Motor neuron (in vitro differentiated cells): ENCODE measurements around the gene NEK8. TPM values are rescaled to one million over a fixed set of nuclear protein-coding genes. Genes with fewer than 3 reads are reported as not detected.
"Not testable (repeated sequence)": the region's sequence is repeated elsewhere in the genome, so short reads cannot be mapped to it uniquely, and the experiment has no call there.

Experiments
- ATAC-seq, 8 experiments: fragments of 200-7000 bp; cut with Tn5 transposase; replicated peaks in 6 of 8; 2 replicates each; pipeline ENCODE4 v1.8.0; 2021; ENCODE audit warnings: mild to moderate bottlenecking in 8 of 8, moderate library complexity in 8 of 8
- H3K27ac ChIP-seq, 2 donors: fragments of 250-450 bp; sonication (Bioruptor Pico); 2 replicates each; pipeline ENCODE4 v1.9.0; 2021; ENCODE audit warnings: antibody characterized with exemption in 2 of 2, mild to moderate bottlenecking in 2 of 2, moderate library complexity in 1 of 2
- H3K4me1 ChIP-seq, 2 donors: fragments of 250-450 bp; sonication (Bioruptor Pico); replicated peaks in 1 of 2; 2 replicates each; pipeline ENCODE4 v1.6.1; 2021; ENCODE audit warnings: antibody characterized with exemption in 2 of 2, mild to moderate bottlenecking in 2 of 2, moderate library complexity in 1 of 2
- H3K4me3 ChIP-seq, 5 donors: fragments of 250-450 bp; sonication (Bioruptor Pico); 2 replicates each; pipeline ENCODE4 v1.9.0; 2021; ENCODE audit warnings: antibody characterized with exemption in 5 of 5, mild to moderate bottlenecking in 5 of 5, moderate library complexity in 4 of 5
- WGBS, 10 experiments: fragments of 450-650 bp; shearing (Covaris generic); methylation state at CpG; one replicate each; pipeline ENCODE4 v1.0.0; 2022; 5-methylcytosine and 5-hydroxymethylcytosine counted together
- in situ Hi-C, 9 experiments: fragments of 400-800 bp; cut with MboI; loops; one replicate each; pipeline ENCODE4 v1.15.0; 2021; ENCODE audit warnings: low sequenced_read_pairs in 9 of 9, low pct_unique_long_range_greater_than_20kb in 2 of 9; ENCODE audit not compliant: unreplicated experiment in 9 of 9
- total RNA-seq, 8 experiments: library from RNA; unstranded; fragments of 300-600 nt; gene quantifications; 2 replicates each; pipeline versions ENCODE4 v1.2.3 to v1.2.4, GENCODE V29; 2022

NEK8 gene
- total RNA-seq, 8 experiments from 2014 or later = 1.6 to 9.2 (median 3.2) TPM

DNA sequence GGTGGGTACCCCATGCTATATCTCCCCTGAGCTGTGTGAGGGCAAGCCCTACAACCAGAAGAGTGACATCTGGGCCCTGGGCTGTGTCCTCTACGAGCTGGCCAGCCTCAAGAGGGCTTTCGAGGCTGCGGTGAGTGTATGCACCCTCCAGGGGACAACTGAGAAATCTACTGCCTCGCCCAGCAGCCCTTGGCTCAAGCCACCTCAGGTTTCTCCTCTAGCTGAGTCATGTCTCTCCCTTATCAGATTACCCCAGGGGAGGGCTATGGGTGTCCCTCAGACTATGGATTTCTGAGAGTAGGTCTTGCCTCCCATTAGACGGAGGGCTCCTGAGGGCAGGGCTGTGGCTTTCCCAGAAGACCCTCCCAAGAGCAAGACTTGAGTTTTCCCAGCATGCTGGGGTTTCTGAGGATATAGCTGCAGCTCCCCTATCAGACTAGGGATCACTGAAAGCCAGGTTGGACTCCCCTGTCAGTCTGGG is 6.7 kb downstream of the NEK8 start:
- no peak overlapping the region for H3K4me3 ChIP-seq
- H3K4me1 ChIP-seq = no peaks in the 10 kb centered on the region
- no peak overlapping the region for H3K27ac ChIP-seq
- WGBS, 10 experiments = 16 to 100% (median 80%) methylated on average over 1 to 3 of the region's 5 CpGs; no CpG with 5 or more reads in 5 of the 10 experiments
- ATAC-seq = peak in 3 of 8 experiments; percentile 79 to 98 (median 98)
- in situ Hi-C loops = loop anchor here in 1 of 9 experiments (25.0 kb wide), 1 partner anchor 377 kb away; no protein-coding TSS in a partner anchor

GRCh38 chr17:28735913-28736769 is 7.6 kb downstream of the NEK8 start:
- in situ Hi-C loops = loop anchor here in 1 of 9 experiments (25.0 kb wide), 1 partner anchor 376 kb away; no protein-coding TSS in a partner anchor
- H3K4me3 ChIP-seq, H3K4me1 ChIP-seq, ATAC-seq, H3K27ac ChIP-seq: not testable (repeated sequence)
- no CpG with 5 or more reads among the region's 8 CpGs for WGBS, 10 experiments

GRCh38 chr17:28737316-28737715 is 8.7 kb downstream of the NEK8 start:
- in situ Hi-C loops = loop anchor here in 1 of 9 experiments (25.0 kb wide), 1 partner anchor 375 kb away; no protein-coding TSS in a partner anchor
- H3K4me3 ChIP-seq = no peak overlapping the region
- ATAC-seq = no peak
- H3K4me1 ChIP-seq = peaks cover under 1 to 13% of the 10 kb centered on the region in 2 donors
- 95% methylated on average over 4 of the region's 12 CpGs; no CpG with 5 or more reads in 9 of the 10 experiments for WGBS, 10 experiments
- H3K27ac ChIP-seq = no peak overlapping the region

GRCh38 chr17:28737770-28738679 is 9.4 kb downstream of the NEK8 start:
- H3K4me3 ChIP-seq = no peak overlapping the region
- no peak overlapping the region for H3K27ac ChIP-seq
- peaks cover 8 to 18% of the 10 kb centered on the region in 2 donors for H3K4me1 ChIP-seq
- WGBS, 10 experiments = 20 to 100% (median 84%) methylated on average over 1 to 9 of the region's 22 CpGs; no CpG with 5 or more reads in 4 of the 10 experiments
- peak in 4 of 8 experiments; percentile 7 to 12 (median 10) for ATAC-seq
- in situ Hi-C loops = loop anchor here in 1 of 9 experiments (25.0 kb wide), 1 partner anchor 374 kb away; no protein-coding TSS in a partner anchor

- peaks cover 11 to 18% of the 10 kb centered on the region in 2 donors for H3K4me1 ChIP-seq
- H3K4me3 ChIP-seq = no peak overlapping the region
- in situ Hi-C loops = loop anchor here in 1 of 9 experiments (25.0 kb wide), 1 partner anchor 373 kb away; no protein-coding TSS in a partner anchor
- WGBS, 10 experiments = 81 to 100% (median 100%) methylated on average over 1 to 5 of the region's 10 CpGs; no CpG with 5 or more reads in 5 of the 10 experiments
- no peak for ATAC-seq
- H3K27ac ChIP-seq = no peak overlapping the region
Measured at GRCh38 chr17:28738680-28739384, 10.2 kb downstream of the NEK8 start.

GRCh38 chr17:28740406-28741357 is 12.1 kb downstream of the NEK8 start:
- H3K4me1 ChIP-seq = peaks cover 12 to 19% of the 10 kb centered on the region in 2 donors
- H3K4me3 ChIP-seq = no peak overlapping the region
- no peak overlapping the region for H3K27ac ChIP-seq
- in situ Hi-C loops = loop anchor here in 1 of 9 experiments (25.0 kb wide), 1 partner anchor 372 kb away; no protein-coding TSS in a partner anchor
- ATAC-seq = no peak
- WGBS, 10 experiments = 39 to 100% (median 93%) methylated on average over 1 to 4 of the region's 10 CpGs; no CpG with 5 or more reads in 2 of the 10 experiments

- H3K27ac ChIP-seq = peak overlapping the region in 1 of 2 donors; percentile 97
- H3K4me3 ChIP-seq = no peak overlapping the region
- 70 to 100% (median 94%) methylated on average over 1 to 6 of the region's 19 CpGs; no CpG with 5 or more reads in 4 of the 10 experiments for WGBS, 10 experiments
- peaks cover 22 to 29% of the 10 kb centered on the region in 2 donors for H3K4me1 ChIP-seq
- in situ Hi-C loops = loop anchor here in 1 of 9 experiments (25.0 kb wide), 1 partner anchor 371 kb away; no protein-coding TSS in a partner anchor
- ATAC-seq = no peak
Measured at GRCh38 chr17:28741358-28742349, 13.1 kb downstream of the NEK8 start.

DNA sequence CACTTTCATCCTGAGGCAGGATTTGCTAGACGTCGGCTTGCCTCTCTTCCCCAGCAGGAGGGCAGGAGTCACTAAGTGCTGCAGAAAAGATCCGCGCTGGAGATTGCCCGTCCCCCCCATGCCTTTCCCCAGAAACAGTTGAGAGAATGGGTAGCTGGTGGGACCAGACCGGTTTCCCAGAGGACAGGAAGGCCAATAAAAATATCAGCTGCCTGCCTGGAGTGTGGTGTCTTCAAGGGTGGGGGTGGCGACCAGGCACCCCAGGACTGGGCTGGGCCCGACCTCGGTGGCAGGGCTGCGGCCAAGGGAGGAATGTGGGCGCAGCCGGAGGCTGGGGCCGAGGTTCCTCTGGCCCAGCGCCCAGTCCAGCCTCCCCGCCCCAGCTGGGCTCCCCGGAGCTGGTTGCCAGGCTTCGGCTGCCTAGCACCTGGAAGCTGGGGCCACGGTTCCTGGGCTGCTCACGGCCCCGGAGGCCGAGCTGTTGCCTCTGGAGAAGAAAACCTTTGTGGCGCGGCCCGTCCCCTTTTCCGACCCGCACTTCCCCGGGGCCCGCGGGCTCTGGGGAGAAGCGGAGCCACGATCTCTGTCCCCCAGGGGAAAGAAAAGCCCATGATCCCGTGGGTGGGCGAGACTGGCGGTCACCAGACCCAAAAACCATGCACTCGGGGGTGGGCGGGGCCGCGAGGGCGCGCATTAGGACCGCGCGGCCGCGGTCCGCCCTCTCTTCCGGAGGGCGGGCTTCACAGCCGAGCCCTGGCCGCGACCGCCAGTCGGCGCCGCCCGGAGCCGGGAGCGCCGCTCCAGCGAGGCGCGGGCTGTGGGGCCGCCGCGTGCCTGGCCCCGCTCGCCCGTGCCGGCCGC is 14.9 kb downstream of the NEK8 start, which contains the start of gene TRAF4:
Gene TRAF4, plus strand, starts transcription at position 769 of the 861 bp plus-strand sequence. CDS start 102 bp downstream, outside the sequence.
- in situ Hi-C loops = loop anchor here in 1 of 9 experiments (25.0 kb wide), 1 partner anchor 369 kb away; no protein-coding TSS in a partner anchor
- ATAC-seq = peak; percentile 53 to 76 (median 70)
- 0 to 12% (median 0%) methylated on average over 1 to 9 of the region's 70 CpGs; no CpG with 5 or more reads in 5 of the 10 experiments for WGBS, 10 experiments
- peaks cover 24 to 31% of the 10 kb centered on the region in 2 donors for H3K4me1 ChIP-seq
- H3K4me3 ChIP-seq = peak within 1 kb of the TSS; percentile 68 to 99 (median 92)
- H3K27ac ChIP-seq = peak within 1 kb of the TSS; percentile 97 to 98
